ENCODE results near the gene MTCL1.

Gene MTCL1

DNA sequence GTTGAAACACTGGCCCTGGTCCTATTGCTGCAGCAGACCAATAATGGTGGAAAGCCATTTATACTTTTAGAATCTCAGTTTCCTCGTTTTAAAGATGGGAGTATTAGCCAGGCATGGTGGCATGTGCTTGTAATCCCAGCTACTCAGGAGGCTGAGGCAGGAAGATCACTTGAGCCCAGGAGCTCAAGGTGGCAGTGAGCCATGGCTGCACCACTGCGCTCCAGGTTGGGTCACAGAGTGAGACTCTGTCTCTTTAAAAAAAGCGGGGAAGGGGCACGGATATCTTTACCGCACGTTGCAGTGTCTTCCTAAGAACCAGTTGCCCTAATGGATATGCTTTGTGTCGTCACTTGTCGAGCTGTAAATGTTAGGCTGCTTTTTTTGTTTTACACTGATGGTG, 8.3 kb downstream of the MTCL1 start:
- no peak for DNase-seq (ENCODE audit: low read depth in 2 of 2)

DNA sequence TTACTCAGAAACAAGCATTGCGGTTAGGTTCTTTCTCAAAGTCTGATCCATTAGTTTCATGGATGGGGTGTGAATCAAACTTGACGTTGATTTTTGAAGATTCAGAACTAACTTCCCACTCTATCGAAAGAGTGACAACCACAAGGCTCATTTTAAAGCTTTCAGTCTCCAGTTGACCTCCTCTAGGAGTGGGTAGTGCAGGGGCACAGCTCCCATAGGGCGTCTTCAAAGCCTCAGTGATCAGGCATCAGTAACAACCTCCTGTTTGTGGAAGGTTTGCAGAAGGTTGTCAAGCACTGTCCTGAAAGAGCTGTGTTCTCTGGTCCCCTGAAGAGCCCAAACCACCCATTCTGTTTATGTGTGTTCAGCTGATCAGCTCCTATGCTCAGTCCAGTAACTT, 10.2 kb downstream of the MTCL1 start:
- DNase-seq (ENCODE audit: low read depth in 2 of 2): no peak

DNA sequence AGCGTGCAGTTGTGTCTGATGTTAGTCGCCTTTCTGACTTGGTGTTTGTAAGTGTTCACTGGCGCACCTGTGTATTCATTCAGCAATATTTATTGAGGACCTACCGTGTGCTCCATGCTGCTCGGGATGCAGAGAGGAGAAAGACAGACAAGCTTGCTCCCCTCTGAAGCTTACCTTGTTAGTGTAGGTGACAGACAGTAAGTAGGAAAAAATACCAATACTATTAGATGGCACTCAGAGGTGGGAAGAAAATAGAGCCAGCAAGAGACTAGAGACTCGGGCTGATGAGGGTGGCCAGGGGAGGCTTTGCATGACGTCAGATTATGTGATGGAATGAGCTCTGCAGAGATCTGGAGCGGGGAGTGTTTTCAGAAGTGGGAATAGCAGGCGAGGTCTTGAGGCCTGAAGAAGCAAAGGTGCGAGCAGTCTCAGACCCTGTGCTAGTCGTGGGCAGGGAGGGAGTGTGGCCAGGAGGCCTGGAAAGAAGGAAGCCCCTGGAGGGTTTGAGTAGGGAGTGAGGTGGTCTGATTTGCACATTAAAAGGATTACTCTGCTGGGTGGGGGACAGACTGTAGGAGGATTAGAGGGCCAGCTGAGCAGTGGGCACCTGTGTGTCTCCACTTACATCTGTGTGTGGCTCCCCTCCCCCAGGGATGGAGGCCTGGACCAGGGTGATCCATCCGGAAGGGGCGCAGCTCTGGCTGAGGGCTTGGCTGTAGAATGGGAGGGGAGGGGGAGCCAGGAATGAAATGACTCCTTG, 11.8 kb downstream of the MTCL1 start:
- no peak for DNase-seq (ENCODE audit: low read depth in 2 of 2)

DNA sequence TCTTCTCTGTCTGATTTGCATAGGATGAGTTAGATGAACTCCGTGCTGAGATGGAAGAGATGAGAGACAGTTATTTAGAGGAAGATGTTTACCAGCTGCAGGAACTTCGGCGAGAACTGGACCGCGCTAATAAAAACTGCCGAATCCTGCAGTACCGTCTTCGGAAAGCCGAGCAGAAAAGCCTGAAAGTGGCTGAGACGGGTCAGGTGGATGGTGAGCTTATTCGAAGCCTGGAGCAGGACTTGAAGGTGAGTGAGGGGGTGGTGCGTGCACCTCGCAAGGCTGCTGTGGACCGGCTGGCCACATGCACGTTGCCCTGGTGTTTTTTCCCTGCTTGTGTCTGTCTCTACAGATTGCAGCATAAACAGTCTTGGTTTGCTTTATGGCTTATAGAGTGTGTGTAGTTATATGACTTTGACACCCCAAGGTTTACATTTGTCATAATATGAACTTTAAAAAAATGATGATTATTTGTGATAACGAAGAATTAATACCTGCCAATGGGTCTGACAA, 13.1 kb downstream of the MTCL1 start:
- DNase-seq (ENCODE audit: low read depth in 2 of 2): no peak

DNA sequence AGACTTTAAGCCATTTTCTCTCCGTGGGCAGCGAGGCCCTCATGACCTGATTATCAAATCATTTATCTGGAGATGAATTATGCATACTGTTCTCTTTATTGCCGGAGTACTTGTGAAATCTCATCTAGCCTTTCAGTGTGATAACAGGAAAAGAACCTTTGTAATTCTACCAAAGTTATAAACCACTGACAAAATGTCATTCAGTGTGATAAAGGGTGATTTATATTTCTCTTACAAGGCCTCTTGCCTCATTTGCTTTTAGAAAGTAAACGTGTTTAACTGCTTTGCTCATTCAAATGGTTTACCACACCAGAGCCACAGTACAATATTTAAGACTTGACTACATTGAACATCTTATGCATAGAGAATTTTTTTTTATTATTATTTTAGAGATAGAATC, 13.8 kb downstream of the MTCL1 start:
- DNase-seq (ENCODE audit: low read depth in 2 of 2): no peak

DNA sequence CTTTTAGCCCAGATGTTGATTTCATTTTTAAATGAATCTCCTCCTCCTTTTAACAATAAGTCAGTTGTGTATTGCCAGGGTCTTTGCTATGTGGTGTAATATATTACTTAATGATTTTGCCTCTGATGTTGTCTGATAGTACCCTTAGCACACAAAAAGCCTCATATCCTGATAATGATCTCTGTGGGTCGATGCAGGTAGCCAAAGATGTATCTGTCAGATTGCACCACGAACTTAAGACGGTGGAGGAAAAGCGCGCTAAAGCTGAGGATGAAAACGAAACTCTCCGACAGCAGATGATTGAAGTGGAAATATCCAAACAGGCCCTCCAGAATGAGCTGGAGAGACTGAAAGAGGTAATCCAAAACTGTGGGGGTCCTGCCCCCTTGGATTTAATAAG, 14.8 kb downstream of the MTCL1 start:
- DNase-seq (ENCODE audit: low read depth in 2 of 2): no peak

DNA sequence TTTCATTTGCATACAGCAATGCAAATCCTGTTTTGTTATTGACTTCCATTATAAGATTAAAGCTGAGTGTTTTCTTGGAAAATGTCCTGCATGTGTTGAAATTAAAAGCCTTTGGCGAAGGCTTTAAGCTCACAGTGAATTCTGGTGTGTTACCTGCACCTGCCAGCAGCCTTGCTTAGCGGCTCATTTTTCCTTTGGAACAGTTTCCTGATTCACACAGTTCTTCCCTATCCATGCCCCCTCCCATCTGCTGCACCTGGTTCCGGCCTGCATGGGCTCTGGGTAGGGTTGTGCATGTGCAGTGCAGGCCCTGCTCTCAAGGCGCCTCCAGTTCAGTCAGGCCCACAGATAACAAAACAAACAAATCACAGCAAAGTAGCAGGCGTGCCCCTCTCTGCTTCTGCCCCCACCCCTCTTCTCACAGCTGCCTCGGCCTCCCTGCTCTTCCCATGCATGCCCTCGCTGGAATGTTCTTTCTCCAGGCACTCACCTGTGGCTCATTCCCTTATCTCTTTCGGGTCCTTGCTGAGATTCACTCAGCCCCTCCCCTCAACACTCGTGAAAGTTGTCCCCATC, 15.8 kb downstream of the MTCL1 start:
- no peak for DNase-seq (ENCODE audit: low read depth in 2 of 2)

DNA sequence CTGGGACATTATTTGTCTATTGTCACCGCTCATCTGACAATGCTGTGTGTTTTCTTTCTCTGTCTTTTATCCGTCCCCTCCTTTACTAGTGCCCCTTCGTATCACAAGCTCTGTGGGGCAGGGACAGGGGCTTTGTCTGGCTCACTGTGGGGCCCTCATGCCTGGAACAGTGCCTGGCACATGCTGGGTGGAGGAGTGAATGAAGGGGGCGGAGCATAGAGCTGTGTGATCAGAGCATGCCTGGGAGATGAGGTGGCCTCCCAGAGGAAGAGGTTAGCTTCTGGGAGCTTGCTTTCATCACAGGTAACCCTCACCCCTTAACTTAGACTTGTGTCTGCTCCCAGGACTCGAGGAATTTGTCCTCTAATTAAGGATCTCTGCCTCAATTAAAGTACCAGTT, 16.4 kb downstream of the MTCL1 start:
- no peak for DNase-seq (ENCODE audit: low read depth in 2 of 2)

DNA sequence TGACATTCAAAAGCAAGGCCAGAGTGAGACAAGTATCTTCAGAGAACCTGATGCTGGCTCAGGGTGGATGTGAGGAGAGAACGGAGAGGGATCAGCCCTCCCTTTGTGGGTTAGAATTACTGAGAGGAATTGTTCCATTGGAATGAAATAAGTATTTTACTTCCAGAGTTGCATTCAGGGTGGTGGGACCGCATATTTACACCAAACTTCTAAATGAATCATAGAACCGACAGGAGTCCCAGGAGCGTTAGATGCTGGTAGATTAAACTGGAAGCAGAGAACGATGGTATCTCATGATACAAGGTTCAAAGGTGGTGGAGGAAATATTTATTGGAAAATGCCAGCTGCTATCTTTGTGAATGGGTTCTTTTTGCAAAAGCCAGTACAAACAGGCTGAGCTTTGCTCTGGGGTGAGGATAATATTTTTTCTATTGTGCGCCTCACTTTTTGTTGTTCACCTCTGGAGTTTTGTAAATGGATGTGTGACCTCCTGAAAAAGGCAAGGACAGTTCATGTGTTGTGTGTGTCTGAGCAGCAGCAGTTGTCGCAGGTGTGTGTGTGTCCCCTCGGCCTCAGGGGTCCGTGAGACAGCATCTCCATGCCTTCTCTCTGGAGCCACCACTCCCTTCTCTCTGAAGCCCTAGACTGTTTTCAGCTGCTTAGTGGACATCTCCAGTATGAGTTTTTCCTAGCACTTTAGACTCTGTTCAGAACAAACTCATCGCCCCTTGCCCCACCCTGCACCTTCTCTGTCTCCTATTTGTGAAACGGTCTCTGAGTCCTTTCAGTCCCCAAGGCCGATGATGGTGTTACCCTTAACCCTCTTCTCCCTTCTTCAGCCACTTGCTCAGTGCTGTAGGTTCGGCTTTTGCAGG, 17.8 kb downstream of the MTCL1 start:
- DNase-seq (ENCODE audit: low read depth in 2 of 2): no peak

DNA sequence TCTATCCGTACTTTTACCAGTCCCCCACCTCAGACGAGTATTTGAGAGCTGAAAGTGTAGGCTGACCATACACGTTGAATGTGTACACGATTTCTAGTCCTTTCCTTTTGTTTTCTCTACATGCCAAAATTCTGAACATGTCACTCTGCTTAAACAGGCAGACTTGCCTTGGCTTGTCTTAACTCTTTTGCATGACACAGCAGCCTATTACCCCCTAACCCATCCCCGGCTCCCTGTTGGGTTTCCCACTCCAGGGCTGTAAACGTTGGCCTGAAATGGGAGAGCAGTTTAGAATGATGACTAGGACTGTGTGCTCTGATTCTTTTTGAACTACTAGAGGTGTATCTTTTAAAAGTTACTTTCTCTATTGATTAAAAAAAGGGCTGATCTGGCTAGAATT, 19.1 kb downstream of the MTCL1 start:
- no peak for DNase-seq (ENCODE audit: low read depth in 2 of 2)

DNA sequence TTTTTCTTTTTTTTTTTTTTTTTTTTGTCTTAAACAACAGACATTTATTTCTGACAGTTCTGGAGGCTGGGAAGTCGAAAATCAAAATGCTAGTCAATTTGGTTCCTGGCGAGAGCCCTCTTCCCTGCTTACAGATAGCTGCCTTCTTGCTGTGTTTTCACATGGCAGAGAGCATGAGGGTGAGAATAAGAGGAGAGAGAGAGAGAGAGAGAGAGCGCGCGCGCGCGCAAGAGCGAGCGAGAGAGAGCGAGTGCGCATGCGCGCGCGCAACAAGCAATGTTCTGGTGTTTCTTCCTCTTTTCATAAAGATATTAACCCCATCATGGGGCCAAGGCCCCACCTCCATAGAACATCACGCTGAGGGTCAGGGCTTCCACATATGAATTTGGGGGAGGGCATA, 20.9 kb downstream of the MTCL1 start:
- DNase-seq (ENCODE audit: low read depth in 2 of 2): no peak

DNA sequence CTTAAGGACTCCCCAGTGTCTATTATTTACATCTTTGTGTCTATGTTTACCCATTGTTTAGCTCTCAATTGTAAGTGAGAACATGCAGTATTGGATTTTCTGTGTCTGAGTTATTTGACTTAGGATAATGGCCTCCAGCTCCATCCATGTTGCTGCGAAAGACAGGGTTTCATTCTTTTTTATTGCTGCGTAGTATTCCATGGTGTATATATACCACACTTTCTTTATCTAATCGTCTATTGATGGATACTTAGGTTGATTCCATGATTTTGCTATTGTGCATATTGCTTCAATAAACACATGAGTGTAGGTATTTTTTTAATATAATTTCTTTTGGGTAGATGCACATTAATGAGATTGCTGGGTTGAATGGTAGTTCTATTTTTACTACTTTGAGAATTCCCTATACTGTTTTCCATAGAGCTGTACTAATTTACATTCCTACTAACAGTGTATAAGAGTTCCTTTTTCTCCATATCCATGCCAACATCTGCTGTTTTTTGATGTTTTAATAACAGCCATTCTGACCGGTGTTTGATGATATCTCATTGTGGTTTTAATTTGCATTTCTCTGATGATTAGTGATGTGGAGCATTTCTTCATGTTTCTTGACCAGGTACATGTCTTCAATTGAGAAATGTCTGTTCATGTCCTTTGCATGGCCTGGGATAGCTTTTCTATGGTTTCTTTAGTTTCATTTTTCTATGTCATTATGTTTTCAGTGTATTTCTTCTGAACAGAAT, 21.8 kb downstream of the MTCL1 start:
- DNase-seq (ENCODE audit: low read depth in 2 of 2): no peak

DNA sequence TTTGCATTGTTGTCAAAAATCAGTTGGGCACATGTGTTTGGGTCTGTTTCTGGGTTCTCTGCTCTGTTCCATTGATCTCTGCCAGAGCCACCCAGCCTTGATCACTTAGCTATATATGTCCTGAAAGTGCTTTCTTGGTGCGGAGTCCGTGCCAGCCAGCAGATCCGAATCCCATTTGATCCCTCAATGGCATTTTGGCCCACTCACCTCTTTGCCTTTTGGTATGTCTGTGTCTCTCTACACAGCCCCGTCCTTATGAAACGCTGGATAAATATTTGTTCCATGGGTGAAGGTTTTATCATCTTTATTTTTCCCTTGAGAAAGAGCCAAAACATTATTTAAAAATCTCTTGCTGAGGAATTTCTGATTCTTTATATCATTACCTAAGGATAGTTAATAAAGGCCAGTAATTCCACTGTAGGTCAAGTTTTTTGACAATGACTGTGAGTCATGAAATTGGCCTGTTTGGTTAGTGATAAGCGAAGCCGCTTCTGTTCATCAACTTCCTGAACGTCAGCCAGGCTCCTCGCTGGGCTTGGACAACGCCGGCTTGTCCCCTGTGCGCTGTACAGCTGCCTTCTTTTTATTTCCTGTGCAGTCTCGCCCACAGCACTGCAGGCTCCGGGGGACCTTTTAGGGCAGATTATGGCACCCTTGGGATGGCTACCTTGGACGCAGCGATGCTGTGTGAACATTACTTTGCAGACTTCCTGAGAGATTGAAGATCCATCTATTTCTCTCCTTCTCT, 24.9 kb downstream of the MTCL1 start:
- DNase-seq (ENCODE audit: low read depth in 2 of 2): no peak

DNA sequence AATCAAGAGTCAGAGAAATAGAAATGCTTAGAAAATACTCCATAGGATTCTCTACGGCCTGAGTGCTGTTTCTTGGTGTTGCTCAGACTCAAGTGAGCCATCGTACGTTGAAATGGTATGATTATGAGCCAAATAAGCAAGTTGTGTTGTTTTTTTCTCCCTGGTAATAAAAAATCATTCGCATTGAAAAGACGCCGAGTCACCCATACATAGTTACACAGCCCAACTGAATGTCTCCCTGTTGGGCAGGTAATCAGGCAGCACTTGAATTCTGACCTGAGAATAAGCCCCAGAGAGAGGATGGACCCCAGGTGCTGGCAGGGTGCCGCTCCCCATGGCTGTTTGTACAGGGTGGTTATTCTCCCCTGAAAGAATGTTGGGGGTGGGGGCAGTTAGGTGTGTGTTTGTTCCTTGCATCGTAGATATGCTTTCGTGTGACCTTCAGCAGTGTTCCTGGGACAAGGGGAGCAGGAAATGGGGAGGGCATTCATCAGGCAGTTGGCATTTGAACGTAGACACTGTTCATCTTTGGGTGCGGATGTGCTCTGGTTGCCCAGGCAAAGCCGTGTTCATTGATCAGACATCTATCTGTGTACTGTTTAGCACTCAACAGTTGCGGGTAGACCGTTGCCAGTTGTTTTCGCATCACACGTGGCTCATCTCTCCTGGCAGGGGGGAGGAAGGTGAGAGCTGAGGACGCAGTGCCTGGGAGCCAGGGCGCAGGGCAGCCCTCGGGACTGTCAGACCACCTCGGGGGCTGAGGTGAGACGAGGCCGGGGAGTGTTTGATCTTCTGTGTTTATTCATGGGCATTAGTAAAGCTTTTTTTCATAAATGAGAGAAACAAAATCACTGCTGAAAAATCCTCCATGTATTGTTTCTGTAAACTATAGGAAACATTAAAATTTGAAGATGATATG, 27.3 kb downstream of the MTCL1 start:
- DNase-seq (ENCODE audit: low read depth in 2 of 2): no peak

DNA sequence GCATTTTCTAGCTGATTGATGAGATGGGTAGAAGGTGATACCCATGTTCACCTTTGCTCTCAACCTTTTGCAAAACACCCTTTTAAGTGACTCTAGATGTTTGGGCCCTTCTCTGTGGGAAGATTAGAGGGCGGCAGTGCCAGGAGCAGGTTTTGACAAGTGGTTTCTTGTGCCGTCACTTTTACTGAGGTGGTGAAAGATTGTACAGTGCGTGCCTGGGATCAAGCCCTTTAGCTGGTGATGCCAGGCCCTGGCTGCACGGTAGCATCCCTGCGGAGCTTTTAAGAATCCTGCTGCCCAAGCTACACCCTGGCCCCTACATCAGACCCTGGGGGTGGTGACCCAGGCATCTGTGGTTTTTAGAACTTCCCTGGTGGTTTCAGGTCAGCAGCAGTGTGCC, 29.1 kb downstream of the MTCL1 start:
- DNase-seq (ENCODE audit: low read depth in 2 of 2): no peak

DNA sequence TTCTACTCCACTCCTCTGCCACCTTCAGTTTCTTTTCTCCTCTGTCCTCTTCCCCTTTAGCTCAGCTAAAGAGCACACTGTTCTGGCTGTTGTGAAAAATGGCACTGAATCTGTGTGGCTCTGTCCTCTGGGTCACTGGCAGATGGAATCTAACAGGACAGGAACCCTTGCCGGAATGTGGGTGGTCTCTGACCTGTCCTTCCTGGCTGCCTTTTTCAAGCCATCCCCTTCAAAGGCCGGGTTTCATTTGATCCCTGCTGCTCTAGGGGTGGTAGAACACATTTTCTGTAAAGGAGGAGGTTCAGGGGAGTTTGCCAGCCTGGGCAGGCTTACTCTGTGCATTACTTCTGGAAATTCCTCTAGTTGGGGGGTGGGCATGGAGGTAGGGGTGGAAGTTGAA, 29.9 kb downstream of the MTCL1 start:
- DNase-seq (ENCODE audit: low read depth in 2 of 2): no peak

DNA sequence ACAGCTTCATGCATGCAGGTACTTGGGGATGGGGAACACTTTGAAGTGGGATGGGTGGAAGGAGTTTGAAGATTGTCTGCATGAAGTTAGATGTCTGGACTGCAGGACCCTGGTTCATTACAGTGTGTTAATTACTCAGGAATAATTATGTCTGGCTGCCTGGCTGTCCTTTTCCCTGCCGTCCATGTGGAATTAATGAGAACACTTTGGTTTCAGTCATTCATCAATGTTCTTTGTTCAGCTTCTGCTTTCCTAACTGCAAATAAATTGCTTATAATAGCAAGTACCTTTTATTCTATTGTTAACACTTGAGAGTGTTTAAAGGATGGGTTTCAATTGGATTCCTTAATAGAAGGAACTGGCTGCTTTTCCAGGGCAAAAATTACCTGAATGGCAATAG, 35.8 kb downstream of the MTCL1 start:
- DNase-seq (ENCODE audit: low read depth in 2 of 2): no peak

DNA sequence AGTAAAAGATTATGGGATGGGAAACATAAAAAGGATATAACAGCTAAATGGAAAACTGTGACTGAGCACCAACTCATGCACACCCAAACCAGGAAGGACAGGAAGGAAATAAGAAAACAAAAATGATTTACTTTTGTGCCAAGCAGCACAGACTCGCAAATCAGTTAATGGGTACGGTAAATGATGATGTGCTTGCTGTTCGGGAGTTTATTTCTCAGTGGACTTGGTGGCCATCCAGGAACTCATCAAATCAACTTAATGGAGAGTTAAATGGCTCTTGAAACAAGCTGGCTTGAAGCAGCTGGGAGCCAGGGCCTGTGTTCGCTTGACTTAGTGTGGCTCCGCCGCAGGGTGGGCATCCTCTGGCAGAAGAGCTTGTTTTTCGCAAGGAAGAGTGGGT, 36.2 kb downstream of the MTCL1 start:
- DNase-seq (ENCODE audit: low read depth in 2 of 2): no peak

DNA sequence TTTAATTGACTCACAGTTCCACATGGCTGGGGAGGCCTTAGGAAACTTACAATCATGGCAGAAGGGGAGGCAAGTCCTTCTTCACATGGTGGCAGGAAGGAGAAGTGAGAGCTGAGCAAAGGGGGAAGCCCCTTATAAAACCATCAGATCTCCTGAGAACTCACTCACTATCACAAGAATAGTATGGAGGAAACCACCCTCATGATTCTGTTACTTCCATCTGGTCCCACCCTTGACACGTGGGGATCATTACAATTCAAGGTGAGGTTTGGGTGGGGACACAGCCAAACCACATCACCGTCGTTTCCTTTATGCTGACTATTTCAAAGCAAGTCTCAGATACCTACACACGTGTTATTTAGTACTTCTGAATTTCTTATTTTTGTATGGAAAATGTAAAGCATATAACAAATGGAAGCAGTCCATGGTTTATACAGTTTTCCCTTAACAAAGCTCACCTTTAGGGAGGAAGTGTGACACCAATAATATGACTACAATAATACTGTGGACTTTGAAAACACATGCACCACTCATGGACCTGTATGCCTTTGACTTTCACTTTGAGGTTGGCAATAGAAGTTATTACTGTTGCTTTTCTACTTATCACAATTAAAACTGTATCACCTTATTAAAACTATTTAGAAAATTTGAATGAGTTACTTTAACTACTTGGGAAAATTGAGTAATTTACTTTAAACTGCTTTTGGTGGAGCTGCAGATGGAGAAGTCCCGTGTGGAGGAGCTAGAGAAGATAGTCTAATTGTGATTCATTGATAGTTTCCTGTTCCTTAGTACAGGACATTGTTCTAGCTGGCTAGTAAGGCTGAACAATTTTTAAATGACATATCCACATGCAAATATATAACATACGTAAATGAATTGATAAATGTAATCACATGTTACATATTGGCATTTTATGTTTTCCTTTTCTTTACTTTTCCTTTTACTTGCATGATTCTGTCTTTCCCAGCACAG, 37.3 kb downstream of the MTCL1 start:
- DNase-seq (ENCODE audit: low read depth in 2 of 2): no peak
